ENCODE data around the gene CTNND1. TPM values are rescaled to one million over a fixed set of nuclear protein-coding genes. Genes with fewer than 3 reads are reported as not detected.
"Not testable (repeated sequence)": the region's sequence is repeated elsewhere in the genome, so short reads cannot be mapped to it uniquely, and the experiment has no call there.

CTNND1 gene
- total RNA-seq, 1 donor from 2014 or later, result 67.0 TPM

DNA sequence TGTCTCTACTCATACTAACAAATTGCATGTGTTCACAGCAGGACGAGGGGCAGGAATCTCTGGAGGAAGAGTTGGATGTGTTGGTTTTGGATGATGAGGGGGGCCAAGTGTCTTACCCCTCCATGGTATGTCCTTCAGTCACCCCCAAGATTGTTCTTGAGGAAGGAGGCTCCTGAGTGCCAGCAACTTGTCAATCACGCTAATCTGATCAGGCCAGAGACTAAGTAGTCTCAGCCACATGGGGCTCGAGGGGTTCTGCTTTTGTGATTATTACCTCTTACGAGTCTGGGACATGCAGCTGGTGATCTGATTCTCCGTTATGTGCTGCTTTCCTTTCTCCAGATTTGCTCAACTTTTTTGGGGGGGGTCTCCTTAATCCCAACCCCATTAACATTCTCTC, 54.3 kb downstream of the CTNND1 start:
- intact Hi-C loops (cut with DNase I), result loop anchor here (10.0 kb wide), 1 partner anchor 131 kb away; no protein-coding TSS in a partner anchor
- no peak for ATAC-seq
- DNase-seq (ENCODE audit: missing footprints), result no peak

DNA sequence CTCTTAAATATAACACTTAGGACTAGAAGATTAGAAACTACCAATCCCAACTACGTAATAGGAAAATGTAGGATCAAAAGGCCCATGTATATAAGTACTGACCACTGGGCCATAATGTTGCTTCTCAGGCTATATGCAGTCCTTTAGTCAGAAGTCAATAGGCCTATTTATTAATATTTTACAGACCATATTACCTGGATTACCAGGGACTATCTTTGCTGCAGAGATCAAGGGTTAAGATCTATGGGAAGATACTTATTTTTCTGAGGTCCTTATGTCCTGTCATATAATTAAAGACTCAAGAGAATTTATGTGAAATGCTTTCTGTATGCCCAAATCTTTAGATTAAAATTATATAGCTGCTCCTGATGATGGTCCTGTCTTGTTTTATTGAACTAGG, 57.2 kb downstream of the CTNND1 start:
- intact Hi-C loops (cut with DNase I), result loop anchor here (10.0 kb wide), 1 partner anchor 134 kb away; no protein-coding TSS in a partner anchor
- ATAC-seq (no peak), DNase-seq (ENCODE audit: missing footprints) (no peak)

DNA sequence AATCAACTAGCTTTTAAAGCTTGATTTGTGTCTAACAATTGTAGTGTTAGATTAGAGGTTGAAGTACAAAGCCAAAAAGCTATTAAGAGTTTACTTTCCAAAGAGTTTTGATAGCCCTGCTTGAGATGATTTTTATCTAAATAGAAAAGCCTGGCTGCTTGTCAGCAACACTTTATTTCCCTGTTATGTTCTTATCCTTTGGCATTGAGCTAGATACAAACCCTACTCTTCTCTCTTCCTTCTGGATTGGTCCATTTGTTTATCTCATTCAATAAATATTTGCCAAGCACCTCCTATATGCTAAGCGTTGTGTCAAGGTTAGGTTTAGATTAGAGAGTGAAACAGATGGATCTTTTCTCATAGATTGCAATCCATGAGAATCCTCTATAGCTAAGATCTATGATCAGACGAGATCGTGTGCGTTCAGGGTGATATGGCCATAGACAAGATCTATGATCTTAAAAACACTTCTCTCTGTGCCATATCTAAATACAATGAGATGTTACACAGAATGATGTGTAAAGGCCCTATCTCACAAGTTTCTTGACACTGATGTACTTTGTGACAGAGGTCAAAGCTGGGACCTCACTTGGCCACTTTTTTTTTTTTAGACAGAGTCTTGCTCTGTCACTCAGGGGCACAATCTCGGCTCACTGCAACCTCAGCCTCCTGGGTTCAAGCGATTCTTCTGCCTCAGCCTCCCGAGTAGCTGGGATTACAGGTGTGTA, 57.8 kb downstream of the CTNND1 start:
- no peak for ATAC-seq
- intact Hi-C loops (cut with DNase I), result loop anchor here (10.0 kb wide), 1 partner anchor 135 kb away; no protein-coding TSS in a partner anchor
- DNase-seq (ENCODE audit: missing footprints), result no peak

DNA sequence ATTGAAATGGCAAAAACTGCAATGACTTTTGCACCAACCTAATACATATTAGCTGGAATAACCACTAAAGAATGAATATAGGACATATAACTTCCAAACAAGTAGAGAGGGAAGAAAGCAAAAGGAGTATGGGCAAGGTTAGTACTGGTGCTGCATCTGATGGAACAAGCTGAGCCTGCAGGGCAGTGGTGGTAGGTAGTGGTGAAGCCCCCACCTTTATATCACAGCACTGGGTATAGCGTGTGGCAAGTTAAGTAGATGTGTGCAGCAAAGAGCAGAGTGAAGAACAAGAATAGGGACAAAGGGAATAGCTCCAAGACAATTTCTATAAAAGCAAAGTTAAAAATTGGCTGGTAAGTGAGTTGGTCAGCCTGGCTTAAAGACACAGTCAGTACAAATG, 62.3 kb downstream of the CTNND1 start:
- no peak for ATAC-seq
- DNase-seq (ENCODE audit: missing footprints), result no peak
- intact Hi-C loops (cut with DNase I), result no loop called here

DNA sequence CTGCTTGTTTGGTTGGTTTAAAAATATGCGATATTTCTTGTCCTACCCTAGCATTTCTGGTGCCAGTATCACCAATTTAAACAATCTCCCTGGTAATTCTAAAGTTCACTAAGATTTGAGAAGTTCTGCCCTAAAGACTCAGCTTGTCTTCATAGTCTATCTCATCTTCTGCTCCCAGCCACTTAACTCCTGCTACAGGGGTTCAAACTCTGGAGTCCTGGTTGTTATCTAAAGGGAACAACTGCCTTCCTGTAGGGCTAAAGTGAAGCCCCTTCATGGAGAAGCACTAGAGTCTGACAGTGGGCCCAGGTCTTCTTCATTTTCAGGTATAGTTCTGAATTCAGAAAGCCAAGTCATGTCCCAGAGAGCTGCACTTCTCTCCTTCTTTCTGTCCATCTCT, 73.2 kb downstream of the CTNND1 start:
- ATAC-seq (no peak), DNase-seq (ENCODE audit: missing footprints) (no peak)
- intact Hi-C loops (cut with DNase I), result no loop called here

DNA sequence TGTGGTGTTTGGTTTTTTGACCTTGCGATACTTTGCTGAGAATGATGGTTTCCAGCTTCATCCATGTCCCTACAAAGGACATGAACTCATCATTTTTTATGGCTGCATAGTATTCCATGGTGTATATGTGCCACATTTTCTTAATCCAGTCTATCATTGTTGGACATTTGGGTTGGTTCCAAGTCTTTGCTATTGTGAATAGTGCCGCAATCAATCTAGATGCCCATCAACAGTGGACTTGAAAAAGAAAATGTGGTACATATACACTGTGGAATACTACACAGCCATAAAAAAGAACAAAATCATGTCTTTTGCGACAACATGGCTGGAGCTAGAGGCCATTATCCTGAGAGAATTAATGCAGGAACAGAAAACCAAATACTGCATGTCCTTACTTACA, 77.0 kb downstream of the CTNND1 start:
- ATAC-seq; intact Hi-C loops (cut with DNase I); DNase-seq (ENCODE audit: missing footprints): not testable (repeated sequence)

DNA sequence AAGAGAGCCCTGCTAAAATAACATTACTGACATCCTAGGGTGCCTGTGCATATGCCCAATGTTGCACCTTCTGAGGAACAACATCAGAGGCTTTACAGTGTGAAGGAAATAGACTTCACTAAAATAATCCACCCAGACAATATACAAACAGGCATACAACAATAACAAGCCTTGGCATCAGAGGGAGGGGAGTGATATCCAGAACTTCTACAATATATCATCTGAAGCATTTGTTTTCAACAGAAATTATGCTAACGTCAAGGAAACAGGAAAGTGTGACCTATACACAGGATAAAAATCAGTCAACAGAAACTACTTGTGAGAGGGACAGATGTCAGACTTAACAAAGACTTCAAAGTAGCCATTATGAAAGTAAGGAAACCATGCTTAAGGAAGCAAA, 81.3 kb downstream of the CTNND1 start:
- DNase-seq (ENCODE audit: missing footprints), result no peak
- ATAC-seq, result no peak
- intact Hi-C loops (cut with DNase I), result no loop called here

DNA sequence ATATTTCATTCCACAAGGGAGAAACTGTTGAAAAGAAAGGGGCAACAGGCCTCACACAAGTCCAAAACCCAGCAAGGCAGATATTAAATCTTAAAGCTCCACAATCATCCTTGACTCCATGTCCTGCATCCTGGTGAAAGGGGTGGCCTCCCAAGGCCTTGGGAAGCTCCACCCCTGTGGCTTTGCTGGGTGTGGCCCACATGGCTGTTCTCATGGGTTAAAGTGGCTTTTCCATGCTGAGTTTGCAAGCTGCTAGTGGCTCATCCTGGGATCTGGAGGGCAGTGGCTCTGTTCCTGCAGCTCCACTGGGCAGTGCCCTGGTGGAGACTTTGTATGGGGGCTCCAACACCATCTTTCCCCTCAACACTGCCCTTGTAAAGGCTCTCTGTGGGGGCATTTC, 106.4 kb downstream of the CTNND1 start:
- DNase-seq (ENCODE audit: missing footprints), result no peak
- intact Hi-C loops (cut with DNase I), result no loop called here
- ATAC-seq, result no peak

DNA sequence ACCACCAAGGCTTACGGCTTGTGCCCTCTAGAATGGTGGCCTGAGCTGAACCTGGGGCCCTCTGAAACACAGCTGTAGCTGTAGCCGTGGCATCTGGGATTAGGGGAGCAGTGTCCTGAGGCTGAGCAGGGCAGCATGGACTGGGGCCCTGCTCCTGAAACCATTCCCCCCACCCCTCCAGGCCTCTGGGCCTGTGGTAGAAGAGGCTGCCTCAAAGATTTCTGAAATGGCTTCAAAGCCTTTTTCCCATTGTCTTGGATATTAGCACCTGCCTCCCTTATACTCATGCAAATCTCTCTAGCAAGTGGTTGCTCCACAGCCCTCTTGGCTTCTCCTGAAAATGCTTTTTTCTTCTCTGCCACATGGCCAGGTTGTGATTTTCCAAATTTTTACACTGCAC, 106.9 kb downstream of the CTNND1 start:
- ATAC-seq, result no peak
- intact Hi-C loops (cut with DNase I), result no loop called here
- no peak for DNase-seq (ENCODE audit: missing footprints)

Other genes with a start within 250 kb of the CTNND1 start
- 6.4 TPM for gene SLC43A1, start 246.1 kb upstream of the CTNND1 start, total RNA-seq
- 58.1 TPM for gene TIMM10, start 231.0 kb upstream of the CTNND1 start, total RNA-seq
- not detected for gene SMTNL1, start 224.2 kb upstream of the CTNND1 start, total RNA-seq
- 19.2 TPM for gene UBE2L6, start 194.1 kb upstream of the CTNND1 start, total RNA-seq
- gene SERPING1, start 164.1 kb upstream of the CTNND1 start, total RNA-seq, result 157 TPM
- gene YPEL4, start 111.9 kb upstream of the CTNND1 start, total RNA-seq, result 0.51 TPM
- gene CLP1, start 104.0 kb upstream of the CTNND1 start, total RNA-seq, result 6.2 TPM
- 44.9 TPM for gene ZDHHC5, start 93.7 kb upstream of the CTNND1 start, total RNA-seq
- 7.9 TPM for gene MED19, start 49.6 kb upstream of the CTNND1 start, total RNA-seq
- gene TMX2, start 49.2 kb upstream of the CTNND1 start, total RNA-seq, result 56.9 TPM
- 72.9 TPM for gene SELENOH, start 20.3 kb upstream of the CTNND1 start, total RNA-seq
- not detected for gene BTBD18, start 10.0 kb upstream of the CTNND1 start, total RNA-seq

Data from Right ventricle myocardium inferior (tissue), 1 donor.